Heart left ventricle (tissue), 16 donors: ENCODE data around the gene ALOX15. TPM values are rescaled to one million over a fixed set of nuclear protein-coding genes. Genes with fewer than 3 reads are reported as not detected.
A peak's percentile ranks its signal among the peaks of the same experiment; 100 is the strongest.
"Not testable (repeated sequence)": the region's sequence is repeated elsewhere in the genome, so short reads cannot be mapped to it uniquely, and the experiment has no call there.

Source experiments
- ATAC-seq, 4 donors: fragments of 200-7000 bp; cut with Tn5 transposase; one replicate each; pipeline ENCODE4 v1.9.1; 2020 to 2022; ENCODE audit warnings: moderate library complexity in 4 of 4, mild to moderate bottlenecking in 3 of 4, moderate number of reproducible peaks in 1 of 4
- DNase-seq, 5 donors: peaks; one replicate each; pipeline ENCODE4 v3.0.0-alpha.2; 2020
- H3K27ac ChIP-seq, 12 donors: fragments of 200-600 bp; sonication (generic) in 4 of 12; one replicate each; pipeline versions ENCODE4 v1.5.0 to v1.8.0; 2016 to 2022; ENCODE audit warnings: mild to moderate bottlenecking in 2 of 12
- H3K27me3 ChIP-seq, 9 donors: fragments of 200-600 bp; sonication (generic) in 2 of 9; one replicate each; pipeline versions ENCODE4 v1.5.1 to v1.8.0; 2016 to 2022; ENCODE audit warnings: mild to moderate bottlenecking in 3 of 9
- H3K36me3 ChIP-seq, 9 donors: fragments of 200-600 bp; sonication (generic) in 2 of 9; one replicate each; pipeline versions ENCODE4 v1.5.0 to v1.8.0; 2018 to 2022; ENCODE audit warnings: mild to moderate bottlenecking in 2 of 9
- H3K4me1 ChIP-seq, 12 donors: fragments of 200-600 bp; sonication (generic) in 4 of 12; one replicate each; pipeline versions ENCODE4 v1.5.0 to v1.8.0; 2016 to 2022; ENCODE audit warnings: mild to moderate bottlenecking in 3 of 12
- H3K4me3 ChIP-seq, 12 donors: fragments of 200-600 bp; sonication (generic) in 4 of 12; one replicate each; pipeline versions ENCODE4 v1.5.0 to v1.8.0; 2017 to 2022; ENCODE audit warnings: mild to moderate bottlenecking in 9 of 12, moderate library complexity in 4 of 12
- H3K9me3 ChIP-seq, 12 donors: fragments of 200-600 bp; sonication (generic) in 4 of 12; one replicate each; pipeline versions ENCODE4 v1.5.0 to v1.8.0; 2016 to 2022; ENCODE audit warnings: mild to moderate bottlenecking in 1 of 12
- POLR2A ChIP-seq, 2 donors: fragments of 450-650 bp; IDR thresholded peaks; one replicate each; pipeline ENCODE4 v1.6.1; 2017; ENCODE audit warnings: antibody characterized with exemption in 2 of 2, mild to moderate bottlenecking in 2 of 2, moderate library complexity in 2 of 2
- WGBS, 4 donors: extraction: QIAGEN DNeasy Blood & Tissue Kit in 2 of 4; methylation state at CpG; one replicate each; pipeline versions ENCODE4 v1.1.5 to v1.1.7; 2013 to 2018; 5-methylcytosine and 5-hydroxymethylcytosine counted together
- intact Hi-C, 10 donors: fragments of 100-400 bp; cut with DNase I; formaldehyde crosslinking; loops; one replicate each; pipeline versions ENCODE4 v1.11.1 to v1.14.2; 2022
- polyA plus RNA-seq, 2 donors: library from polyadenylated mRNA; stranded (reverse); fragments of 200-250 nt; gene quantifications; one replicate each; pipeline ENCODE4 v1.2.3, GENCODE V29; 2013
- total RNA-seq, 9 donors: library from RNA; depleted of rRNA in 2 of 9; stranded (reverse); fragments of >200 nt in 2 of 9; fragmentation: NEBNext Ultra II Directional in 3 of 9; extraction: Animal tissue kit (Norgen Biotek cat#: 25700) in 3 of 9; gene quantifications; one replicate each; pipeline versions ENCODE4 v1.1.0 to v1.2.4, GENCODE V29; 2016 to 2023
- TF ChIP-seq, protein P1 (sequence below), 12 donors: fragments of 200-600 bp; sonication (generic) in 4 of 12; IDR thresholded peaks; one replicate each; pipeline versions ENCODE4 v1.5.0 to v1.8.0; 2018 to 2022; ENCODE audit warnings: antibody characterized with exemption in 12 of 12, mild to moderate bottlenecking in 5 of 12
- donor health status: ischemic (EF 13 %, LVEDD 7.1; RV severe dilation, severe dysfunction).
- donor health status: healthy with polysubstance abuse.
- donor health status: DM: no; HTN: yes; CAD: no.
- donor health status: DM: no; HTN: no; CAD: no.
- donor health status: ischemic (EF 25% LVEDD 6.9; RV normal size, moderate dysfunction).
- donor health status: ischemic (EF 25% LVEDD 5.7; RV mildly dilated, moderate dysfunction).
- donor health status: healthy.
- donor health status: DM: yes; HTN: yes; CAD: no.
- donor health status: ischemic (EF 35%, LVEDD 5.7; RV mildly dilated, moderate dysfunction).
- donor health status: nonischemic (EF 11% LVEDD 7.7; RV severe dilation, severe dysfunction).
- donor health status: DM: yes; HTN: yes; CAD: no.
- donor health status: PGD.
- donor health status: ischemic (EF 29% LVEDD 5.4; RV normal size, mild dysfunction).
- donor health status: nonischemic (EF 23%, LVEDD 6.1; RV moderate dilation, normal function).

The ALOX15 gene
- total and polyA plus RNA-seq, 11 donors = 0.23 to 62.4 (median 0.38) TPM; not detected in 5

DNA sequence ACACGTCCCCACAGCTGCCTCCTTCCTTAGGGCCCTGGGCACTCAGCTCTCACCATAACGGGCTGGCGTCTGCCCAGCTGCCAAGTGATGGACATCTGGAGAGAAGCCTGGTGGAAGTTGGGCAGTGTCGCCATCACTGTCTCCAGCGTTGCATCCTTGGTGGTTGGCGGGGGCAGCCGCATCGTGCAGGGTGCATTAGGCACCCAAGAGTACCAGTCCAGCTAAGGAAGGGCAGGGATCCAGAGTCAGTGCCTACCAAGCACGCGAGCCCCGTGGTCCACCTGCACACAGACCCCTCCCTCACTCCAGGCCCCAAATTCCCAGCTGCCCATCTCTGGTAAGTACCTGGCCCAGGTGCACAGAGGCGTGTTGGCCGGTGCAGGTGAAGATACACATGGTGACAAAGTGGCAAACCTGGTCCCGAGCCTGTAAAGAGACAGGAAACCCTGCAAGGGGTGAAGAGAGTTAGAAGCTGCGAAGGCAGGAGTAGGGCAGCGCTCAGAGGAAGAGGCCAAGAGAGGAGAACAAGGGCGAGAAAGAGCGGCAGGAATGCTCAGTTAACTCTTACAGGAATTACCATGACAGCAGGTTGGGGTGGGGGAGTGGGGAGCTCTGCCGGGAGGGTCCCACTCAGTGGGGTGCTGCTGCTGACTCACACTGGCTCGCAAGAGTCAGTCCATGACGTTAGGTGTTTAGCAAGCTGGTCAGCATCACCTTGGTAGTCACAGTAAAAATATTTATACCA, 9.5 kb downstream of the ALOX15 start:
- Histone ChIP-seq H3K36me3 (no peaks in the 10 kb centered on the region), H3K27ac (no peak overlapping the region), H3K4me1 (peaks cover 0 to 11% (median 0%) of the 10 kb centered on the region in 12 donors), H3K4me3 (no peak overlapping the region), H3K9me3 (no peaks in the 10 kb centered on the region), H3K27me3 (peaks cover 0 to 35% (median 17%) of the 10 kb centered on the region in 9 donors)
- WGBS, 4 donors = 73 to 76% (median 74%) methylated on average over 13 to 21 of the region's 21 CpGs
- no peak for TF ChIP-seq POLR2A (IDR thresholded peaks at IDR 0.05)
- TF ChIP-seq, protein P1, sequence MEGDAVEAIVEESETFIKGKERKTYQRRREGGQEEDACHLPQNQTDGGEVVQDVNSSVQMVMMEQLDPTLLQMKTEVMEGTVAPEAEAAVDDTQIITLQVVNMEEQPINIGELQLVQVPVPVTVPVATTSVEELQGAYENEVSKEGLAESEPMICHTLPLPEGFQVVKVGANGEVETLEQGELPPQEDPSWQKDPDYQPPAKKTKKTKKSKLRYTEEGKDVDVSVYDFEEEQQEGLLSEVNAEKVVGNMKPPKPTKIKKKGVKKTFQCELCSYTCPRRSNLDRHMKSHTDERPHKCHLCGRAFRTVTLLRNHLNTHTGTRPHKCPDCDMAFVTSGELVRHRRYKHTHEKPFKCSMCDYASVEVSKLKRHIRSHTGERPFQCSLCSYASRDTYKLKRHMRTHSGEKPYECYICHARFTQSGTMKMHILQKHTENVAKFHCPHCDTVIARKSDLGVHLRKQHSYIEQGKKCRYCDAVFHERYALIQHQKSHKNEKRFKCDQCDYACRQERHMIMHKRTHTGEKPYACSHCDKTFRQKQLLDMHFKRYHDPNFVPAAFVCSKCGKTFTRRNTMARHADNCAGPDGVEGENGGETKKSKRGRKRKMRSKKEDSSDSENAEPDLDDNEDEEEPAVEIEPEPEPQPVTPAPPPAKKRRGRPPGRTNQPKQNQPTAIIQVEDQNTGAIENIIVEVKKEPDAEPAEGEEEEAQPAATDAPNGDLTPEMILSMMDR (IDR thresholded peaks at IDR 0.05) = no peak
- no peak for ATAC-seq
- intact Hi-C loops = no loop called here
- no peak for DNase-seq

GRCh38 chr17:4631431-4631830, 10.0 kb downstream of the ALOX15 start:
- Histone ChIP-seq H3K4me3 (no peak overlapping the region), H3K27me3 (peaks cover 0 to 29% (median 11%) of the 10 kb centered on the region in 9 donors), H3K4me1 (peaks cover 0 to 10% (median 0%) of the 10 kb centered on the region in 12 donors), H3K36me3 (no peaks in the 10 kb centered on the region), H3K9me3 (no peaks in the 10 kb centered on the region), H3K27ac (no peak overlapping the region)
- no peak for DNase-seq
- no peak for ATAC-seq
- WGBS, 4 donors = 70 to 86% (median 75%) methylated on average over 8 of the region's 8 CpGs
- intact Hi-C loops = no loop called here
- no peak for TF ChIP-seq POLR2A (IDR thresholded peaks at IDR 0.05)
- TF ChIP-seq, protein P1 (IDR thresholded peaks at IDR 0.05) = no peak

- no peak overlapping the region for H3K27ac ChIP-seq
- H3K4me1 ChIP-seq = peaks cover 0 to 13% (median 8%) of the 10 kb centered on the region in 12 donors
- no peak for DNase-seq
- TF ChIP-seq POLR2A (IDR thresholded peaks at IDR 0.05) = no peak
- TF ChIP-seq, protein P1 (IDR thresholded peaks at IDR 0.05) = no peak
- no peaks in the 10 kb centered on the region for H3K36me3 ChIP-seq
- ATAC-seq = no peak
- peaks cover 0 to 2% (median 0%) of the 10 kb centered on the region in 9 donors for H3K27me3 ChIP-seq
- intact Hi-C loops = loop anchor here (1.0 to 10.0 kb wide), 6 partner anchors 60 to 206 kb away; no protein-coding TSS in a partner anchor
- peaks cover 0 to 11% (median 7%) of the 10 kb centered on the region in 12 donors for H3K9me3 ChIP-seq
- no peak overlapping the region for H3K4me3 ChIP-seq
- 82 to 85% (median 83%) methylated on average over 4 of the region's 4 CpGs for WGBS, 4 donors
Measured at GRCh38 chr17:4626734-4627256, 14.7 kb downstream of the ALOX15 start.

DNA sequence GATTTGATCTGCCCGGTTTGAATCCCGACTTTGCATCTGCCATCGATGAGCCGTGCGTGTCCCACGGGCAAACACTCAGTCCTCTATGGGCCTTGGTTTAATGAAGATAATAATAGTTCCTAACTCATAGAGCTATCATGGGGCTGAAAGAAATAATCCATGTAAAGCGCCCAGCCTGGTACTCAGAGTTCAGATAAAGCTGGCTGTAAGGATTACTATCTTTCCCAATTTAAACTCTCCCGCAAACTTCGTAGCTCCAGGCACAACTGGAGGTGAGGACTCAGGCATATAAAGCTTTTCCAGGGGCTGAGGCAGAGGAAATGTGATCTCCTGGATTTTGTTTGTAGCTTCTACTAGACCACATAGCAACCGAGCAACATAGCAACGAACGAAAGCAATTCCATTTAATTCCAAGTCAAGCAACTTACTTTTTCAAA, 16.3 kb downstream of the ALOX15 start:
- H3K9me3 ChIP-seq = peaks cover 0 to 15% (median 8%) of the 10 kb centered on the region in 12 donors
- no peaks in the 10 kb centered on the region for H3K36me3 ChIP-seq
- TF ChIP-seq, protein P1 (IDR thresholded peaks at IDR 0.05) = no peak
- TF ChIP-seq POLR2A (IDR thresholded peaks at IDR 0.05) = no peak
- intact Hi-C loops = loop anchor here in 8 of 10 donors (2.0 to 10.0 kb wide), 5 partner anchors 24 to 203 kb away; partner anchors contain the start of gene SMTNL2 (in 1 of the 8)
- H3K27me3 ChIP-seq = peaks cover 0 to 2% (median 0%) of the 10 kb centered on the region in 9 donors
- no peak overlapping the region for H3K4me3 ChIP-seq
- WGBS, 4 donors = 64 to 76% (median 66%) methylated on average over 12 of the region's 12 CpGs
- no peak for DNase-seq
- H3K27ac ChIP-seq = peak overlapping the region in 3 of 12 donors; percentile 3 to 46 (median 37)
- peaks cover 0 to 13% (median 8%) of the 10 kb centered on the region in 12 donors for H3K4me1 ChIP-seq
- ATAC-seq = peak; percentile 48 to 69 (median 60)

DNA sequence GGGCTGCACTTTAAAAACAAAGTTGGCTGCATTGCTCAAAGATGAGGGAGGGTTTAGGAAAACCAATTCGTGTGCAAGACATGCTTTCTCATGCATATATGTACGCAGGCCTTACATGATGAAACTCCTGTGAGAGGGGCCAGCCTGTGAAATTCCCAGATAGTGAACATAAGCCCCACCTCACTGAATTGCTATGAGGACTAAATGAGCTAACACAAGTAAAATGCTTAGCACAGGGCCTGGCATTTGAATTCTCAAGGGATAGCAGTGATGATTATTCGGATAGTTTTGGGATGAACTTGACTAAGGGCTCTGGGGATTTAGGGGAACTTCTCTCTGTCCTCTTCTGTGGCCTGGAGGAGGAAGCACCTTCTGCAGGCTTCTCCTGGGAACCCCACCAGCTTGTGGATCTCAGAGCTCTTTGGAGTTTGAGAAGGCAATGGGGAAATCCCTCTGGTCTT, 17.0 kb downstream of the ALOX15 start:
- H3K27me3 ChIP-seq, H3K4me3 ChIP-seq, H3K27ac ChIP-seq, ATAC-seq, DNase-seq, H3K36me3 ChIP-seq: not testable (repeated sequence)
- Histone ChIP-seq H3K9me3 (peaks cover 0 to 15% (median 8%) of the 10 kb centered on the region in 12 donors), H3K4me1 (peaks cover 0 to 13% (median 8%) of the 10 kb centered on the region in 12 donors)
- 68 to 76% (median 70%) methylated on average over 3 of the region's 3 CpGs for WGBS, 4 donors
- intact Hi-C loops = loop anchor here in 6 of 10 donors (2.0 to 10.0 kb wide), 5 partner anchors 24 to 202 kb away; partner anchors contain the start of gene SMTNL2 (in 1 of the 6)
